GM12864 (cell line): ENCODE results near the gene SLC28A3.
A peak's percentile ranks its signal among the peaks of the same experiment; 100 is the strongest.

Experiments
- DNase-seq: peaks from one replicate; pipeline ENCODE4 v3.0.0-alpha.2; 2011; ENCODE audit warnings: low read depth
- H3K4me3 ChIP-seq: 2 replicates; pipeline ENCODE4 v1.5.1; 2011; ENCODE audit warnings: mild to moderate bottlenecking, low read depth, low read length, control low read depth
- CTCF ChIP-seq: IDR thresholded peaks from 2 replicates; pipeline ENCODE4 v1.5.1; 2011; ENCODE audit warnings: low read depth, mild to moderate bottlenecking, moderate library complexity, low read length, control low read depth, inconsistent platforms; ENCODE audit errors: missing control alignments

SLC28A3 gene

GRCh38 chr9:84303061-84303460, 37.5 kb downstream of the SLC28A3 start:
- TF ChIP-seq CTCF, result no peak
- DNase-seq, result no peak
- no peak overlapping the region for H3K4me3 ChIP-seq

GRCh38 chr9:84301851-84302250, 38.7 kb downstream of the SLC28A3 start:
- no peak overlapping the region for H3K4me3 ChIP-seq
- TF ChIP-seq CTCF, result no peak
- no peak for DNase-seq

GRCh38 chr9:84300271-84300670, 40.3 kb downstream of the SLC28A3 start:
- no peak for TF ChIP-seq CTCF
- no peak for DNase-seq
- H3K4me3 ChIP-seq, result no peak overlapping the region

- no peak overlapping the region for H3K4me3 ChIP-seq
- no peak for DNase-seq
- TF ChIP-seq CTCF, result no peak
Measured at GRCh38 chr9:84297162-84297821, 43.3 kb downstream of the SLC28A3 start.

GRCh38 chr9:84296146-84296843, 44.3 kb downstream of the SLC28A3 start:
- TF ChIP-seq CTCF, result no peak
- no peak overlapping the region for H3K4me3 ChIP-seq
- peak; percentile 49 for DNase-seq

GRCh38 chr9:84294241-84294950, 46.2 kb downstream of the SLC28A3 start:
- peak; percentile 21 for DNase-seq
- TF ChIP-seq CTCF, result peak; percentile 64
- H3K4me3 ChIP-seq, result no peak overlapping the region
